GM19238 (cell line): ENCODE data around the gene KLK6.

ENCODE experiments used
- DNase-seq: peaks from one replicate; pipeline ENCODE4 v3.0.0; 2011; ENCODE audit warnings: low spot score; ENCODE audit not compliant: insufficient read length

Gene KLK6

DNA sequence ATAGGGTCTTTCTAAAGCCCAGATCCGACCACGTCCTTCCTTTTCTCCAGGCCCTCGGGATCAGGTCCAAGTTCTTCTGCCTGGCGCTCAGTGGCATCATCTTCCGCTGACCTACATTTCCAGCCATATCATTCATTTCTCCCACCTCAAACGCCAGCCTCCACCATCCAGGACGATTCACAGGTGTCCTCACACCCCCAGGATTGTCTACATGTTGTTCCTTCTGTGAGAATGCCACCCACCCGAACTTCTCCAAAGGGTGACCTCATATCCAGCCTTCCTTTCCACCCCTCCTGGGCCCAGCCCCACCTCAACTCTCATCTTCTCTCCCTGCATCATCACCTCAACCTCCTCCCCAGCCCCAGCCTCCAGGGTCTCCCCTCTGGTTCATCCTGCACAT lies 11.8 kb downstream of the KLK6 start:
- DNase-seq: no peak

DNA sequence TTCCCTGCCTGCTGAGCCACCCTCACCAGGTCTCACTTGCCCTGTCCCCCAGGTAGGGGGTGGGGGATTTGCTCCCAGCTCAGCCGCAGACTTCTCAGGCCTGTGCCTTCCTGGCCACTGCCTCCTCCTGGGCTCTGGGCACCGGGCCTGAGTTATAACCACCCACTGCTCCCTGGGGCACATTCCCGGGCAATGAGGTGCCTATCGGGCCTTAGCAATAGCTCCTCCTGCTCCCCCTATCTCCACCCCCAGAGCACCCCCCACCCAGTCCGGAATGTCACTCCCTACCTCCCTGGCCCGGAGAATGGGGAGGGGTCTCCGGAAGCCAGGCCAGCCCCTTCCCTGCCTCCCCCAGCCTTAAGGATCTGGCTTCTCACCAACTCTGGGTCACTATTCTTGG lies 16.5 kb downstream of the KLK6 start, which contains the start of gene KLK5:
KLK5 (minus strand) TSS at position 129 of the 400 bp plus-strand sequence. CDS start 381 bp downstream, outside the sequence.
- DNase-seq: no peak

DNA sequence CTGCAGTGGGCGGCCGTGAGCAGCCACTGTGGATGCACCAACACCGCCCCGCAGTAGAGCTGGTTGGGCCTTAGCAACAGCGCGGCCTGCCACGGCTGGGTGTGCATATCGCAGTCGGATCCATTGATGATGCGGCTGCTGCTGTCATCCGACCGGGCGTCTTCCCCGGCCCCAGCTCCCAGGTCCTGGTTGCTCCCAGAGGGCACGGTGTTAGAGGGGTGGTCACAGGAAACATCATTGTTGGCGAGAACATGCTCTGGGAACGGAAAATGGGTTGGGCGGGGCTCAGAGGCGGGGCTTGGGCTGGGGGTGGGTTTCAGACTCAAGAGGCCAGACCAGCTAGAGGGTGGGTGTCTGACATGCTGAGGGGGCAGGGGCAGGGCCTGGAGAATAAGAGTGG lies 19.5 kb downstream of the KLK6 start:
- DNase-seq: no peak

DNA sequence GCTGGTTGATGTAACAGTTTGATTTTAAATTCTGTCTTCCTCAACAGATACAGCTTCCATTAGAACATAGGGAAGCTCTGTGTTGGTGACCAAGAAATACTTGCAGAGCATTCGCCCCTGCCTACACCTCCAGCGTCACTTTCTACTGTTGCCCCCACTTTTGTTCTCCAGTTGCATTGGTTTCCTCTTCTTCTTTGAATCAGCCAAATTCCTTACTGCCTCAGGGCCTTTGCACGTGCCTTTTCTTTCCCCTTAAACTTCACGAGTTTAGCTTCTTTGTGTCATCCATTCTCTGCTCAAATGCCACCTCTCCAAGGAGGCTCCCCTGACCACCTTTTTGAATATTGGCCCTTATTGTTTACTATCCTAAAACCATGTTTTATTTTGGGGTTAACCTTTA lies 22.3 kb downstream of the KLK6 start:
- no peak for DNase-seq

DNA sequence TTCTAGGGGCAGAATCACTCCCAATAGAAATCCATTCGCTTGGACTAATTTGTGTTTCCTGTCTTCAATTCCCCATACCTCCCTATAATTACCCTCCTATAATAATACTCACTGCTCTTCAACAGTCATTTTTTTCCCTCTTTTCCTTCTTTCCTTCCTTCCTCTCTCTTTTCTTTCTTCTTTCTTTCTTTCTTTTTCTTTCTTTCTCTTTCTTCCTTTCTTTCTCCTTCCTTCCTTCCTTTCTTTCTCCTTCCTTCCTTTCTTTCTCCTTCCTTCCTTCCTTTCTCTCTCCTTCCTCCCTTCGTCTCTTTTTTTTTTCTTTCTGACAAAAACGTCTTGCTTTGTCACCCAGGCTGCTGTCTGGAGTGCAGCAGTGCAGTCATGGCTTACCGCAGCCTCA lies 24.6 kb downstream of the KLK6 start:
- DNase-seq: no peak

DNA sequence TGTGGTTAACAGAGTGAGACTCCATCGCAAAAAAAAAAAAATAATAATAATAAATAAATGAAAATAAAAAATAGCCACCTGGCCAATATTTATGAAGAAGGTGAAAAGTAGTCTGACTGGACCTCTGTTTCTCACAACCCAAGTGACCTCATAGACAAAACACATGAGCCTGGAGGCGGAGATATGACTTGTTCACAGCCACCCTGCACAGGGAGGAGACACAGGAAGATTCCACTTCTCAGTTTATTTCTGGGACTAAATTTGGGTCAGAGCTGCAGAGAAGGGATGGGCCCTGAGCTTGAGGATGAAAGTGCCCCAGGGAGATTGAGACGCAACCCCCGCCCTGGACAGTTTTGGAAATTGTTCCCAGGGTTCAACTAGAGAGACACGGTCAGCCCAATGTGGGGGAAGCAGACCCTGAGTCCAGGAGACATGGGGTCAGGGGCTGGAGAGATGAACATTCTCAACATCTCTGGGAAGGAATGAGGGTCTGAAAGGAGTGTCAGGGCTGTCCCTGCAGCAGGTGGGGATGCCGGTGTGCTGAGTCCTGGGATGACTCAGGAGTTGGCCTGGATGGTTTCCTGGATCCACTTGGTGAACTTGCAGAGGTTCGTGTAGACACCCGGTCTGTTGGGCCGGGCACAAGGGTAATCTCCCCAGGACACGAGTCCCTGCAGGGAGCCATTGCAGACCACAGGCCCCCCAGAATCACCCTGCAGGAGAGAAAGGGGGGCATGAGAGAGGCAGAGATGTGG lies 26.1 kb downstream of the KLK6 start:
- DNase-seq: no peak

DNA sequence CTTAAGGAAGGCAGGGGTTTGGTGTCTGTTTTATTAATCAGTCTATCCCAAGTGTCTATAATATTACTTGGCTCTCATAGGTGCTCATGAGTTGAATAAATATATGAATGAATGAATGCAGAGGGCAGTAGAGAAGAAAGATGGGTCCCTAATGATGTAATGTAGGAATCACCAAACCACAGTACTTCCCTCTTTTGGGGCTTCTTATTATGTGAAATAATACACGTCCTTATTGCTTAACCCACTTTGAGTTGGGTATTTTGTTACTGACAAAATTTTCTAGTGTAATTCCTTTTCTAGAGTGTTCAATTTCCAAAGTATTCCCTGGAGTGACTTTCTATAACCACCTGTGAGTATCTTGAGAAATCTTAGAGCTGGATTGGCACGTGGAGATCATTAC lies 29.8 kb downstream of the KLK6 start:
- DNase-seq: no peak

DNA sequence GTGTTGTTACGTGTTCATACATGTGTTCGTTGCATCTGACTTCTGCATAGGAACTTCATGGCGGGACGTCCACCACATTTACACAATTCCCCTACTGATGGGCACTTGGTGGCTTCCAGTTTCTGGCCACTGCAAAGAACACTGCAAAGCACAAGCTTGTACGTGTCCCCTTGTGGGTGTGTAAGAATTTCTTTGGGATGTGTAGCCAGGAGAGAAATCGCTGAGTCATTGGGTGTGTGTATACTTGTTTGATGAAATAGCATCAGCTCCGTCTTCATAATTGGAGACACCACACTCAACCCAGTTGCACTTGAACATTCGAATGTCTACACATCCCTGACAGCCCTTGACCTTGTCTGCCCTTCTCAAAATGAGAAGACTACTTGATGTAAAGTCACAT lies 35.8 kb downstream of the KLK6 start:
- DNase-seq: no peak

DNA sequence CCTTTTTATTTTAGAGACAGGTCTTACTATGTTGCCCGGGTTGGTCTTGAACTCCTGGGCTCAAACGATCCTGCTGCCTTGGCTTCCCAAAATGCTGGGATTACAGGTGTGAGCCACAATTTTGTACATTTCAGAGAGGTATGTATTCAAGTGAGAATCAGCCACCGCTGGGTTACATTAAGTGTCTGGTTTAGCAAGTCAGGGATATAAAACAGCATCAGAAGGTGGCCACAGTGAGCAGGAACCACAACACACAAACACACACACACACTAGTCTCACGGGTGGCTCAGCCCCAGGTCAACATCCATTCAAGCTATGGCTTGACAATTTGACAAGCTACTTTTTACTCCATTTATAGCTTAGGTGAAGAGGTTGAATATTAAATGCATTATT lies 36.7 kb downstream of the KLK6 start:
- DNase-seq: no peak

DNA sequence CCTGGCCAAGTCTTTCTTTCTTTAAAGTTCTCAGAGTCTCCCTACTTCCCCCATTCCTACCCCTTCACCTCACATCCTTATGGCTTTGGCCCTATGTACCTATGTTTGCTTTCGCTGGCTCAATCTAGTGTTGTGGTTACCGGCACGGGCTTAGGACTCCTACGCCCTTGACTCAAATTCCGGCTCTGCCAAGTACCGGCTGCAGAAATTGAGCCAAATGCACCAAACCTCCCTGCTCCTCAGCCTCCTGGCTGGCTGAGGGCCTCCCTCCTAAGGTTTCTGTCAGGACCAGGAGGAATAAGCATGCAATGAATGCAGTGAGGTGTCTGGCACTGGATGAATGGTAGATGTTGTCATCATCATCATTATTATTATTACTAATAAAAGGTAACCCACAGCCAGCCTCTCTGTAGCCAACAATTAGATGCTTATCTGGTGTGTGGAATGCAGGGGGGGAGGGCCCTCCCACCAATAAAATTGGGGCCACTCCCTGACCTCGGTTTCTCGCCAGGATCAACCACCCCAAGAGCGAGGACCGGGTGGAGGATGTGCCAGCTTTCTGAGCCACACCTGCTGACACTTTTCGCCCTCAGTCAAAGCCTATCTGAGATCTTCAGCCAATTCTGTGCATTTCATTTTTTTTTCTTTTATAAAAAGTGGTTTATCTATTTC lies 37.2 kb downstream of the KLK6 start:
- no peak for DNase-seq

DNA sequence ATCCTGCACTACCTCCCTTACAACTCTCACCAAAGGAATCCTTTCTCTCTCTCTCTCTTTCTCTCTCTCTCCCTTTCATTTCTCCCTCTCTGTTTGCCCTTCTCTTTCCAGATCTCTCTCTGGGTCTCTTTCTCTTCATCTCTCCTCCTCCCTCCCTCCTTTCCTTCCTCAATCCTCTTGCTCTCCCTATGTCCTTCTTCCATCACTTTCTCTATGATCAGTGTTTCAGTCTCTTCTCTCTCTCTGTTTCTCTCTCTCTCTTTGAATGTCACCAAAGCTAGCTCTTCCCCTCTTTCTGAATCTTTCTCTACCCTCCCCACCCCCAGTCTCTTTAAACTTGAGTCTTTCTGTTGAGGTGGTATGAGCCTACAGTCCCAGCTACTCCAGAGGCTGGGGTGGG lies 38.4 kb downstream of the KLK6 start:
- no peak for DNase-seq

DNA sequence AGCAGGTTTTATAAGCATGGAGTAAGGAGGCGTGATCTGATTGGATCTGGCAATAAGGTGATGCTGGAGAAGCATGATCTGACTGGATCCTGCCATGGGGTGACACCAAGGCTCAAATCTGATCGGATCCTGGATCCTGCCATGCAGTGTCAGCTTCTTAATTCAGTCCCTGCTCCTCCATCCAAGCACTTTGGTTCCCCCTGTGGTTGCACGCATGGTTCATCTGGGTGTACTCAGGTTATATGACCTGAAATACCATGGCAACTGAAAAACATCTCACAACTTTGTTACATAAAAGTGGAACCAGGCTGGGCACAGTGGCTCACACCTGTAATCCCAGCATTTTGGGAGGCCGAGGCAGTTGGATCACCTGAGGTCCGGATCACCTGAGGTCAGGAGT lies 40.6 kb downstream of the KLK6 start:
- no peak for DNase-seq

DNA sequence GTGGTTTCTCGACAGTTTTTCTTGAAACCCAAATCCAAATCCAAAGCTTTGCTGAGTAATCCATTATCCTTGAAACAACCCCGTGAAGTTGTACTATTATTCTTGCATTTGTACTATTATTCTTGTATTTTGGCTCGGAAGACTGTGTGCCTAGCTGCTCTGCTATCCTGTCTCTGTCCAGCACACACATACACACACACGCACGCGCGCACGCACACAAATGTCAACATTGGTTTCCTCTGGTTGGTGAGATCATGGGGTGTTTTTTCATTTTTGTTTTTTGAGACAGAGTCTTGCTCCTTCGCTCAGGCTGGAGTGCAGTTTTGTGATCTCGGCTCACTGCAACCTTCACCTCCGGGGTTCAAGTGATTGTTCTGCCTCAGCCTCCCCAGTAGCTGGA lies 43.2 kb downstream of the KLK6 start:
- no peak for DNase-seq

DNA sequence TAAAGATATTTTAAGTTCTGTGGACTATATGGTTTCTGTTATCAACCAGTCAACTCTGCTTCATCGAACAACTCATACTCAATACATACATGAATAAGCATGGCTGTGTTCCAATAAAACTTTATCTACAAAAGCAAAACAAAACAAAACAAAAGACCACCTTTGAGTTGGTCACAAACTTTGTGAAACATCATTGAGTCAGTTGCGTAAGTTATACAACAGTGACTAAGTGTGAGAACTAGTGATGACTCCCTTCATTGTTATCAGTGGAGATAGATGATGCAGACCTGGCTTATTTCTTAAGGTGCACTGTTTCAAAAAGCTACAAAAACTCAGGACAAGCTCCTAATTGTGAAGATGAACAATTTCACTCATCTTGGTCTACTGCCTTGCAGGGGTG lies 43.7 kb downstream of the KLK6 start:
- no peak for DNase-seq

DNA sequence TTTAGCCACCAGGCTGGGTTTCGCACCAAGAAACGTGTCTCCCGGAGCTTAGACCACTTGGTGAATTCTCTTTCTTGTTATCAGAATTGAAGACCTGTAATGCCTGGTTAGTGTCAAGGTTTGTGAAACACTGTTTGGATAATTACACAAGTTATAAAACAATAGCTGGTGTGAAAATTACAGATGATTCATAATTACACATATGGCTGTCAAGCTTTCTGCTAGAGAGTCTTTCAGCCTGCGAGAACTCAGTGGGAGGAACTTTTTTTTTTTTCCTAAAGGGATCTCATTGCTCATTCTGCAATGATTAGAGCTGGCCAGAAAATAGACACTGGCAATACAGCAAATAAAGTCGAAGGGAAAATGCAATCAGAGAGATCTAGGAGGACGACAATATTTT lies 44.8 kb downstream of the KLK6 start:
- DNase-seq: no peak

DNA sequence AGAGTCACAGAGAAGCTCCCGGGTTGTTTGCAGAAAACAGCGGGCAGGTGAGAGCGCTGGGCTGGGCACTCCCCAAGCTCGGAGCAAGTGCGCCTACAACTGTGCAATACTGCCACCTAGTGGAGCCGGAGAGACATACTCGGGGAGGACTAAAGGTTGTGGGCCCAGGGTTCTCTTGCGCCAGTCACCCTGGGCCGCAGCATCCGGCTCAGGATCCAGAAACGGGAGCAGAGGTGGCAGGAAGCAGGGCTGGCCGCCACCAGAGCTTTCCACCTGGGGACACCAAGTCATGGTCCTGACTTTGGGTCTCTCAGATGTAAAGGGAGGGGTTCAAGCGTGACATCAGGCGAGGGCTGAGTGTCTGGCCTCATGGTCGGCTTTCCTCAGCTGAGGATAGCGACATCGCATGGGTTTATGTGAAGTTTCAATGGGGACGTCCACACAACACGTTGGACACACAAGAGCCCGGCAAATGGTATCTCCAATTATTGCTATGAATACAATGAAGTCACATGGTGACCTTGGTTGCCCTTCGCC lies 47.0 kb downstream of the KLK6 start:
- peak; percentile 81 for DNase-seq

DNA sequence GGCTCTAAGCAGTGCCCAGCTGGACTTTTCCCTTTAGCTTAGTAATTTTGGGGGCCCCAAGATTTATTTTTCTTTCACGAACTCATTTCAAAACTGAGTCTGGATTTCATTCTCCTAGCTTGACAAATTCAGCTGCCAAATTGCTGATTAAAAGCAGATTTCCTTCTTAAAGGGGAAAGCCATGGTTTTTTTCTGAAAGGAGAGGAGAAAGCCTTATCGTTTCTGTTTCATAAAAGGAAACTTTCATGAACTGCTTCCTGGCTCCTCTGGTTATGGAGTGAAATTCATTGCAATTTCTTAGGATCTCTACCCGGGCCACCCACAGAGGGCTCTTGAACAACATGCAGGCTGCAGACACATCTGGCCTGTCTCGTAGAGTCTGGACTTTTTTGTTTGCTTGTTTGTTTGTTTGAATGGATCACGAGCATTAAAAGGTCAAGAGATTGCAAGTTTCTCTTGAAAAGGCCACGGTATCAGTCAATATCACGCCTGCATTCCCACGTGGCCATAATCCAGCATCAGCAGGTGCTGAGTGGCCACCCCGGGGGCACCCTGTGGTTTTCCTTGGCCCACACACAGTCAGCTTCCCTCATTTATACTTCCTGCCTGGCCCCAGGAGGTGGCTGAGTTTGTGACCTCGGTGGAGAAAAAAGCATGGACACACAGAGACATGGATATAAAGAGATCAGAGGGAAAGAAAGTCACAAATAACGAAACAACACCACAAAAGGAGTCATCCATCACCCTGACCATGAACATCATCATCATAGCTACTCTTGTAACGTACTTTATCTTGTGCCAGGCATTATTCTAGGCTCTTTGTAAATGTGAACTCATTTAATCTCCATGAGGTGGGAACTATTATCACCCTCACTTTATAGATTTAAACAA lies 47.7 kb downstream of the KLK6 start:
- no peak for DNase-seq

DNA sequence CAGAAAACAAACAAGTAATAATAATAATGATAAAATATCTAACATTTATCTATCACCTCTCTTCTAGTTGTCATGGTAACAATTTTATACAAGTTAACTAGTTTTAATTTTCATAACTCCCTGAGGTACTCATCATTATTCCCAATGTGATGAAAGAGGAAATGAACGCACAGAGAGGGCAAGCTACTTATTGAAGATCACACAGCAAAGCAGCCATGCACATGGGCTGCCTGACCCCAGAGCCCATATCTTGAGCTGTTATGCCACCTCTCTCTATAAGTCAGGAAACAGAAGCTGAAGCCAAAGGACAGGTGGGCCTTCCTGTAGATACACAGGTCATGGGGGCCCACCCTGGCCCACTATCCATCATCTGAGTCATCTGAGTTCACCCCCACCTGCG lies 53.3 kb downstream of the KLK6 start:
- no peak for DNase-seq

DNA sequence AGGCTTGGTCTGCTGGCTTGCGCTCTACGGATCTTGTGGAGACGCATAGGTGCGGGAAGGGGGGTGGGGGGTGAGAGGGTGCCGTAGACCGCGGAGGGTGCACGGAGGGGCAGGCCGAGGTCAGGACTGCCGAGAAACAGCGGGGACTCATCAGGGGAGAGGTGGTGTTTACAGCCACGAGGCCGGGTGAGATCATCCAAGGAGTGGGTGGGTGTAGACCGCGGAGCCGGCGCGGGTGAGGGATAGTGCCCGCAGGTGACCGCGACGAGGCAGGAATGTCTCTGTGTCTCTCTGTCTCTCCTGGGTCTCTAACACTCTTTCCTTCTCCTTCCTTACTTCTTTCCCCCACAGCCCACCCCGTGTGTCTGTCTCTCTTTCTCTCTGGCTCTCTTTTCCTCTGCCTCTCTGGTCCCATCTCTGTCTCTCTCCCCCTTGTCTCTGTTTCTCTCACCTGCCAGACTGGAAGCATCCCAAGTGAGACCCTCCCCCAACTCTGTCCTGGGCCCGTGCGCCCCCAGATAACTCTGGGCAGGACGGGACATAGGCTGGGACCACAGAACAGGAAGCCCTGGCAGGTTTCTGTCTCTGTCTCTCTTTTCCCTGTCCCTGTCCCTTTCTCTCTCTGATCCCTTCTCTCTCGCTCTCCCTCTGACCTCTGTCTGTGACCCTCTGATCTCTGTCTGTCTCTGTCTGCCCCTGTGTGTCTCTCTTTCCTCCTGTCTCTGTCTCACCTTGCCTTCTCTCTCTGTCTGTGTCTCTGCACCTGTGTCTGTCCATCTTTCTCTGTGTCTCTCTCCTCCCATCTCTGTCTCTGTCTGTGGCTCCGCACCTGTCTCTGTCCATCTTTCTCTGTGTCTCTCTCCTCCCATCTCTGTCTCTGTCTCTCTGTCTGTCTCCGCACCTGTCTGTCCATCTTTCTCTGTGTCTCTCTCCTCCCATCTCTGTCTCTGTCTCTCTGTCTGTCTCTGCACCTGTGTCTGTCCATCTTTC lies 56.4 kb downstream of the KLK6 start:
- no peak for DNase-seq

DNA sequence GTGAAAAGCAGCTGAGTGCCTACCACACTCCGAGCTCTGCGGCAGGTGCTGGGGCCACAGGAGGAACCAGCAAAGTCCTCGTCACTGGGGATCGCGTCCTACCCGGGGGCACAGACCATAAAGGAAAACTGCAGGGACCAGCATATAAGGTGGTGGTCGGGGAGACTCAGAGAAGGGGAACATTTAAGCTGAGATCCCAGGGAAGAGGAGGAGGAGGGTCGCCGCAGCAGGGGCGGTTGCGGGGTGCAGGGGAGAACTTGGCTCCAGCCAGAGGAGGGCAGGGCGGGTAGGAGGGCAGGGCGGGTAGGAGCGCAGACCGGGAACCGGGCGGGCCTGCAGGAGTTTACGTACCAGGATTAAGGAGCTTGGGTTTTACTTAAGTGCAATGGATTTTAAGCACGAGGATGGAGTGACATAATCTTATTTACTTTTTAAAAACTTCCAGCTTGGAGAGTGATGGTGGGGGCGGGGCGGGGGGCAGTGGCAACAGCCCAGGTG lies 57.2 kb downstream of the KLK6 start:
- DNase-seq: no peak
